PC-3 (cell line): Measurements from ENCODE around the gene EXOSC7. TPM values are rescaled to one million over a fixed set of nuclear protein-coding genes. Genes with fewer than 3 reads are reported as not detected.

Experiments
- ATAC-seq: fragments of 200-7000 bp; cut with Tn5 transposase; 2 replicates; pipeline ENCODE4 v1.9.1; 2020; ENCODE audit warnings: mild to moderate bottlenecking, moderate library complexity
- BruUV-seq: library from RNA; stranded (reverse); fragments of 400-500 nt; replicated peaks from 2 replicates; lab custom pipeline; 2021; lab: Mats Ljungman, UMichigan
- CTCF ChIA-PET: fragments of 300-600 bp; sonication (Branson Sonifier 250); formaldehyde crosslinking; loops from one replicate; lab custom pipeline; 2022; ENCODE audit warnings: antibody characterized with exemption; lab: Charles Lee
- POLR2A ChIA-PET: fragments of 300-600 bp; sonication (Branson Sonifier 250); formaldehyde crosslinking; loops from one replicate; lab custom pipeline; 2022; ENCODE audit warnings: antibody characterized with exemption; ENCODE audit not compliant: unreplicated experiment; lab: Charles Lee
- DNase-seq: peaks from one replicate; pipeline ENCODE4 v3.0.0-alpha.2; 2015
- H2AFZ ChIP-seq: fragments of 300-600 bp; sonication (generic); 2 replicates; pipeline ENCODE4 v1.6.0; 2016; ENCODE audit warnings: antibody characterized with exemption, low read length
- H3F3A ChIP-seq: fragments of 300-600 bp; sonication (generic); one replicate; pipeline ENCODE4 v1.6.0; 2017; ENCODE audit warnings: antibody characterized with exemption, low read length, control low read depth, mild to moderate bottlenecking; ENCODE audit not compliant: unreplicated experiment
- H3K27ac ChIP-seq: fragments of 300-600 bp; sonication (generic); 2 replicates; pipeline ENCODE4 v1.5.1; 2016; ENCODE audit warnings: mild to moderate bottlenecking, low read length
- H3K27me3 ChIP-seq: fragments of 300-600 bp; sonication (generic); 2 replicates; pipeline ENCODE4 v1.6.1; 2016; ENCODE audit warnings: low read length, mixed read lengths
- H3K36me3 ChIP-seq: fragments of 300-600 bp; sonication (generic); 2 replicates; pipeline ENCODE4 v1.6.1; 2016; ENCODE audit warnings: low read depth, mixed run types, low read length, mixed read lengths
- H3K4me1 ChIP-seq: fragments of 300-600 bp; sonication (generic); 2 replicates; pipeline ENCODE4 v1.5.1; 2016; ENCODE audit warnings: low read length; ENCODE audit not compliant: insufficient read depth
- H3K4me2 ChIP-seq: fragments of 300-600 bp; sonication (generic); 2 replicates; pipeline ENCODE4 v1.6.0; 2016; ENCODE audit warnings: low read length
- H3K4me3 ChIP-seq: fragments of 300-600 bp; sonication (generic); 2 replicates; pipeline ENCODE4 v1.5.1; 2016; ENCODE audit warnings: mild to moderate bottlenecking, low read length, mixed read lengths
- H3K79me2 ChIP-seq: fragments of 300-600 bp; sonication (generic); 2 replicates; pipeline ENCODE4 v1.6.1; 2017; ENCODE audit warnings: low read length, mixed read lengths
- H3K9ac ChIP-seq: fragments of 300-600 bp; sonication (generic); 2 replicates; pipeline ENCODE4 v1.6.0; 2016; ENCODE audit warnings: mild to moderate bottlenecking, low read length
- H3K9me2 ChIP-seq: fragments of 300-600 bp; sonication (generic); replicated peaks from 2 replicates; pipeline ENCODE4 v1.6.1; 2016; ENCODE audit warnings: mixed run types, low read length, mixed read lengths
- H3K9me3 ChIP-seq: fragments of 300-600 bp; sonication (generic); 2 replicates; pipeline ENCODE4 v1.6.1; 2016; ENCODE audit warnings: low read length, mixed read lengths
- H4K20me1 ChIP-seq: fragments of 300-600 bp; sonication (generic); 2 replicates; pipeline ENCODE4 v1.6.1; 2016; ENCODE audit warnings: low read length, mixed read lengths
- EZH2 ChIP-seq: fragments of 300-600 bp; sonication (generic); IDR thresholded peaks from one replicate; pipeline ENCODE4 v1.6.1; 2017; ENCODE audit warnings: antibody characterized with exemption, mild to moderate bottlenecking, low read length; ENCODE audit not compliant: unreplicated experiment
- EZH2phosphoT487 ChIP-seq: fragments of 300-600 bp; sonication (generic); IDR thresholded peaks from 2 replicates; pipeline ENCODE4 v1.6.1; 2018; ENCODE audit warnings: mild to moderate bottlenecking, antibody characterized with exemption, low read length, borderline replicate concordance
- intact Hi-C: fragments of 100-400 bp; cut with micrococcal nuclease; formaldehyde crosslinking; loops from 2 replicates; pipeline ENCODE4 v1.9.0; 2023
- total RNA-seq: library from RNA; depleted of rRNA; stranded (reverse); fragments of >200 nt; gene quantifications from 2 replicates; pipeline ENCODE4 v1.2.3, GENCODE V29; 2014
- TF ChIP-seq, protein P1 (sequence below): fragments of 300-600 bp; sonication (generic); conservative IDR thresholded peaks from 2 replicates; pipeline ENCODE4 v1.5.1; 2017; ENCODE audit warnings: antibody characterized with exemption, low read depth, mild to moderate bottlenecking, low read length

The EXOSC7 gene
- total RNA-seq, 1 experiment from 2014 or later: 81.5 TPM

DNA sequence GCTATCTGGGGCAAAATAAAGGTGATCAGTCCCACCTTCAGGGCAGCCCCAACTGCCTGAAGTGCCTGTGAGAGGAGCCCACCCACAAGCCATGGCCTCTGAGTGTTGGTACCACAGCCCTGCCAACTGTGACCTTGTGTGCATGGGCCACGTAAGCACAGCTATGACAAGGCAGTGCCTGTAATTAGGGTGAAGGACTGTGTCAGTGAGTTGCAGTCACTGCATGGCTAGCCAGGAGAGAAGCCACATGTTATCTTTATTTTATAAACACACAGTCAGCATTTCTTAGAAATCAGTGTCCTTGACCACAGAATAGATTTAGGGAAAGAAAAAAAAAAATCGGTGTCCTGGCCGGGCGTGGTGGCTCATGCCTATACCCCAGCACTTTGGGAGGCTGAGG is 24.8 kb downstream of the EXOSC7 start:
- TF ChIP-seq EZH2 (no peak), EZH2phosphoT487 (no peak)
- TF ChIP-seq, protein P1, sequence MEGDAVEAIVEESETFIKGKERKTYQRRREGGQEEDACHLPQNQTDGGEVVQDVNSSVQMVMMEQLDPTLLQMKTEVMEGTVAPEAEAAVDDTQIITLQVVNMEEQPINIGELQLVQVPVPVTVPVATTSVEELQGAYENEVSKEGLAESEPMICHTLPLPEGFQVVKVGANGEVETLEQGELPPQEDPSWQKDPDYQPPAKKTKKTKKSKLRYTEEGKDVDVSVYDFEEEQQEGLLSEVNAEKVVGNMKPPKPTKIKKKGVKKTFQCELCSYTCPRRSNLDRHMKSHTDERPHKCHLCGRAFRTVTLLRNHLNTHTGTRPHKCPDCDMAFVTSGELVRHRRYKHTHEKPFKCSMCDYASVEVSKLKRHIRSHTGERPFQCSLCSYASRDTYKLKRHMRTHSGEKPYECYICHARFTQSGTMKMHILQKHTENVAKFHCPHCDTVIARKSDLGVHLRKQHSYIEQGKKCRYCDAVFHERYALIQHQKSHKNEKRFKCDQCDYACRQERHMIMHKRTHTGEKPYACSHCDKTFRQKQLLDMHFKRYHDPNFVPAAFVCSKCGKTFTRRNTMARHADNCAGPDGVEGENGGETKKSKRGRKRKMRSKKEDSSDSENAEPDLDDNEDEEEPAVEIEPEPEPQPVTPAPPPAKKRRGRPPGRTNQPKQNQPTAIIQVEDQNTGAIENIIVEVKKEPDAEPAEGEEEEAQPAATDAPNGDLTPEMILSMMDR: no peak
- H3K4me1 ChIP-seq: peaks cover 1% of the 10 kb centered on the region
- no peak for ATAC-seq
- no peak for DNase-seq
- no peak overlapping the region for H3K4me3 ChIP-seq
- no peak overlapping the region for H3K9ac ChIP-seq
- H3K27me3 ChIP-seq: no peaks in the 10 kb centered on the region
- H3F3A ChIP-seq: no peaks in the 10 kb centered on the region
- no peak overlapping the region for H2AFZ ChIP-seq
- H3K9me2 ChIP-seq: no peaks in the 10 kb centered on the region
- no peak overlapping the region for H3K27ac ChIP-seq
- ChIA-PET CTCF (interaction anchor here (0.7 kb wide), 1 partner anchor 32 kb away, joined by 3 read pairs; no protein-coding TSS in a partner anchor), POLR2A (no interaction called here)
- no TSS peak for BruUV-seq
- H3K9me3 ChIP-seq: no peaks in the 10 kb centered on the region
- H3K36me3 ChIP-seq: peaks cover 56% of the 10 kb centered on the region
- H3K79me2 ChIP-seq: peaks cover 12% of the 10 kb centered on the region
- intact Hi-C loops: no loop called here
- H4K20me1 ChIP-seq: peaks cover 2% of the 10 kb centered on the region; the same call in 1 of the 2 replicates
- H3K4me2 ChIP-seq: no peak overlapping the region

- intact Hi-C loops: no loop called here
- no peak overlapping the region for H3K4me3 ChIP-seq
- BruUV-seq: no TSS peak
- H3K4me2 ChIP-seq: no peak overlapping the region
- no peaks in the 10 kb centered on the region for H3K9me2 ChIP-seq
- CTCF ChIA-PET: no interaction called here
- no peaks in the 10 kb centered on the region for H3F3A ChIP-seq
- H3K36me3 ChIP-seq: peaks cover 49% of the 10 kb centered on the region
- no peak overlapping the region for H3K27ac ChIP-seq
- H3K9ac ChIP-seq: no peak overlapping the region
- H2AFZ ChIP-seq: no peak overlapping the region
- POLR2A ChIA-PET: no interaction called here
- H4K20me1 ChIP-seq: no peaks in the 10 kb centered on the region
- H3K4me1 ChIP-seq: no peaks in the 10 kb centered on the region
- DNase-seq (no peak), ATAC-seq (peak; percentile 60)
- H3K79me2 ChIP-seq: 0 out of 2 replicates have a peak, but pooled peaks cover 3% of the 10 kb centered on the region
- TF ChIP-seq, protein P1: peak; percentile 51
- TF ChIP-seq EZH2phosphoT487: no peak
- no peaks in the 10 kb centered on the region for H3K27me3 ChIP-seq
- no peaks in the 10 kb centered on the region for H3K9me3 ChIP-seq
Observed at GRCh38 chr3:45001738-45002137, 25.7 kb downstream of the EXOSC7 start.

- DNase-seq (no peak), ATAC-seq (peak; percentile 81)
- no TSS peak for BruUV-seq
- Histone ChIP-seq H4K20me1 (no peaks in the 10 kb centered on the region), H3K27me3 (no peaks in the 10 kb centered on the region), H3K4me2 (no peak overlapping the region), H3K79me2 (no peaks in the 10 kb centered on the region), H2AFZ (no peak overlapping the region), H3K9ac (no peak overlapping the region), H3K9me3 (no peaks in the 10 kb centered on the region), H3K36me3 (peaks cover 48% of the 10 kb centered on the region), H3K9me2 (no peaks in the 10 kb centered on the region), H3K27ac (no peak overlapping the region), H3K4me1 (no peaks in the 10 kb centered on the region), H3K4me3 (no peak overlapping the region), H3F3A (no peaks in the 10 kb centered on the region)
- ChIA-PET POLR2A (no interaction called here), CTCF (no interaction called here)
- TF ChIP-seq, protein P1: no peak
- no peak for TF ChIP-seq EZH2
- TF ChIP-seq EZH2phosphoT487: no peak
- intact Hi-C loops: no loop called here
Observed at GRCh38 chr3:45002139-45002660, 26.2 kb downstream of the EXOSC7 start.
